GM19023 (cell line): ENCODE measurements around the gene FUCA1.
"Not testable (repeated sequence)": the region's sequence is repeated elsewhere in the genome, so short reads cannot be mapped to it uniquely, and the experiment has no call there.

Source experiments
- ATAC-seq: cut with Tn5 transposase; IDR thresholded peaks from one replicate; pipeline ENCODE4 v1.9.1; 2021; ENCODE audit warnings: mild to moderate bottlenecking, moderate library complexity; ENCODE audit not compliant: unreplicated experiment

The FUCA1 gene

GRCh38 chr1:23896491-23896890 lies 28.4 kb upstream of the FUCA1 start:
- ATAC-seq: no peak

- no peak for ATAC-seq
Observed at GRCh38 chr1:23895993-23896392, 27.9 kb upstream of the FUCA1 start.

DNA sequence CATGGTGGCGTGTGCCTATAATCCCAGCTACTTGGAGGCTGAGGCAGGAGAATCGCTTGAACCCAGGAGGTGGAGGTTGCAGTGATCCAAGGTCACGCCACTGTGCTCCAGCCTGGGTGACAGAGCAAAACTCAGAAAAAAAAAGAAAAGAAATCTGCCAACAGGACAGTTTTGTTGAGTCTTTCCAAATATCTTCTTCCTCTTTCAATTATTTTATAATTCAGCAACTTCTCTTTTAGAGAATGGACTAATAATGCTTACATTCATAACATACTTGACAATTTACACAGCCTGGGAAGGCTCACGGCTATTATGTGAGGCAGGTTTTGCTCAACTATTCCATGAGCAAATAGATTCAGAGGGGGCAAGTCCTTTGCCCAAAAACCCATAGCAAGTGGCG lies 27.0 kb upstream of the FUCA1 start:
- ATAC-seq: no peak

GRCh38 chr1:23889074-23889473 lies 21.0 kb upstream of the FUCA1 start:
- ATAC-seq: no peak

GRCh38 chr1:23885222-23885621 lies 17.1 kb upstream of the FUCA1 start:
- ATAC-seq: no peak

GRCh38 chr1:23882746-23883145 lies 14.7 kb upstream of the FUCA1 start:
- no peak for ATAC-seq

- no peak for ATAC-seq
Observed at GRCh38 chr1:23879809-23880208, 11.7 kb upstream of the FUCA1 start.

- ATAC-seq: no peak
Observed at GRCh38 chr1:23878668-23879067, 10.6 kb upstream of the FUCA1 start.

DNA sequence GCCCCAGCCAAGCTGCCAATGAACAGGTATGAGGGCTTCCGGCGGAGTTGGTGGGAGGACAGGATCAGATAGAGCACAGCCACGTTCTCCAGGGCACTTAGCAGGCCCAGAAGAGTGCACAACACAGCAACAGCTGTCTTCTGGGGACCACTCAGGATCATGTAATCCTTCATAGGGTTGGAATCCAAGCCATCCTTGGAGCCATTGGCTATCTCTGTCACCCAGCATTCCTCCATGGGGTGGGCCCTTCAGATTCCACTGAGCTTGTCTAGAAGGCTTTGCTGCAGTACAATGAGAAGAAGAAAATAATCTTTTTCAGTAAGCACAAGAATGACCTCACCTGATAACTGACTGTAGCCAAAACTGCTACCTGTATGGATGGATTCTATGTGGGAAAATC lies 7.3 kb upstream of the FUCA1 start:
- ATAC-seq: no peak

GRCh38 chr1:23872421-23872820 lies 4.3 kb upstream of the FUCA1 start:
- no peak for ATAC-seq

DNA sequence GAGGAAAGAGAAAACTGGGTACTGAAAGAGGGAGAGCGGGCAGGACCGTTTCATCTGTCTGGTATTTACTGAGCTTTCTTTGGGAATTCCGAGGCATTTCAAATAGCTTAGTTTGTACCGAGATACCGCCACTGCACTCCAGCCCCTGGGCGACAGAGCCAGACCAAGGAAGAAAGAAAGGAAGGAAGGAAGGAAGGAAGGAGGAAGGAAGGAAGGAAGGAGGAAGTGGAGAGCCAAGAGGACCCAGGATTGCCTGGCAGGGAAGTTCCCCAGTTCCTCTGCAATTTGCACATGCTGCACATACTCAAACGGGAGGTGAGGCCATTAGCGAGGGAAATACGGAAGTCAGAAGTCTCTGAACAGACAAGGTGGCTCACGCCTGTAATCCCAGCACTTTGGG lies 961 bp upstream of the FUCA1 start:
- ATAC-seq: no peak

DNA sequence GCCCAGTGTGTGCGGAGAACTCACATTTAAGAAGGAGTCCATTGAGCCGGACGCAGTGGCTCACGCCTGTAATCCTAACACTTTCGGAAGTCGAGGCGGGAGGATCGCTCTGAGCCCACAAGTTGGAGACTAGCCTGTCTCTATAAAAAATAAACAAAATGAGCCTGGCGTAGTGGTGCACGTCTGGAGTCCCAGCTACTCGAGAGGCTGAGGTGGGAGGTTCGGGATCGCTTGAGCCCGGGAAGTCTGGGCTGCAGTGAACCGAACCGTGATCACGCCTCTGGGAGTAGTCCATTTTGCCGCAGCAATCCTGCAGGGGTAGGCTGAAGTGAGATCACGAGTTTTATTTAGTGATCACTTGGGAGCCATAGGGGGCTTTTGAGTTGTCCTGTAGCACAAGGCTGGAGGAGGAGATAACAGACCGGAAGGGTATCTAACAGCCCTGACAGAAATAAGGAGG lies 497 bp upstream of the FUCA1 start:
- ATAC-seq: no peak

DNA sequence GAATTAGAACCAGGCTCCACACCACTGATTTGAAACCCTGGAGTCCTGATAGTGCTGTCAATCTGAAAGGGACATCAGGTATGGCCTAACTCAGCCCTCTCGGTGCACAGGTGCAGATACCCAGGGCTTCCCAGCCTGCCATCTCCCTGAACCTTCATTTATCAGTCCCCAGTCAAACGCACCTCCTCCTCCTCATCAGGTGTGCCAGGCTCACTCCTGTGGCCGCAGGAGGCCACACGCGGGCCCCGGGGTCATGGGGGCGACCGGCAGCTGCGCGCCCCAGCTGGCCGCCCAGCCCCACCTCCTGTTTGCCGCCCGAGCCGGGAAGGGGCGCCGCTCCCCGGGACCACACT lies 572 bp downstream of the FUCA1 start:
- no peak for ATAC-seq

GRCh38 chr1:23865543-23865930 lies 2.6 kb downstream of the FUCA1 start:
- no peak for ATAC-seq

DNA sequence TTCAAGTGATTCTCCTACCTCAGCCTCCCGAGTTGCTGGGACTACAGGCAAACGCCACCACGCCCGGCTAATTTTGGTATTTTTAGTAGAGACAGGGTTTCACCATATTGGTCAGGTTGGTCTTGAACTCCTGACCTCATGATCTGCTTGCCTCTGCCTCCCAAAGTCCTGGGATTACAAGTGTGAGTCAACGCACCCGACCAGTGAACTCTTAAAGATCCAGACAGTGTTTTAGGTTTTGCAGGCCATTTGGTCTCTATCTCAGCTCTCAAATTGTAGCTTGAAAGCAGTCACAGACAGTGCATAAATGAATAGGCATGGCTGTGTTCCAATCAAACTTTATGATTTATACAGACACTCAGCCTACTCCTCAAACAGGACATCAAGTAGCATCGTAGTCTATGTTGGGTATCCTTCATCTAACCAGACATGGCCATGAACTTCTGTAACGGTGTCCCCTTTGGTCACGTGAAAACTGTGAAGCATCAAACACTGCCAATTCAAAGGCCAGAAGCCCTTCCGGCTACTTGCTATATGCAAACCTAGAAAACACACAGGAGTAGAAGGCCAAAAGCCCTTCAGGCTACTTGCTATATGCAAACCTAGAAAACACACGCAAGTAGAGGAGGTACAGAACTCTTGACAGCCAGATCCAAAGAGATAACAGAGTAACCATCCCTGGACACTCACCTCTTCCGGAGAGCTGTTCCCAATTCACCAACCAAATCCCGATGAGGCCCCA lies 3.1 kb downstream of the FUCA1 start:
- no peak for ATAC-seq

GRCh38 chr1:23862640-23863039 lies 5.5 kb downstream of the FUCA1 start:
- ATAC-seq: no peak

GRCh38 chr1:23854568-23854967 lies 13.5 kb downstream of the FUCA1 start:
- ATAC-seq: no peak

GRCh38 chr1:23853124-23853523 lies 15.0 kb downstream of the FUCA1 start:
- not testable (repeated sequence) for ATAC-seq

- ATAC-seq: not testable (repeated sequence)
Observed at GRCh38 chr1:23851406-23851805, 16.7 kb downstream of the FUCA1 start.

GRCh38 chr1:23848673-23849616 lies 19.1 kb downstream of the FUCA1 start:
- ATAC-seq: no peak

DNA sequence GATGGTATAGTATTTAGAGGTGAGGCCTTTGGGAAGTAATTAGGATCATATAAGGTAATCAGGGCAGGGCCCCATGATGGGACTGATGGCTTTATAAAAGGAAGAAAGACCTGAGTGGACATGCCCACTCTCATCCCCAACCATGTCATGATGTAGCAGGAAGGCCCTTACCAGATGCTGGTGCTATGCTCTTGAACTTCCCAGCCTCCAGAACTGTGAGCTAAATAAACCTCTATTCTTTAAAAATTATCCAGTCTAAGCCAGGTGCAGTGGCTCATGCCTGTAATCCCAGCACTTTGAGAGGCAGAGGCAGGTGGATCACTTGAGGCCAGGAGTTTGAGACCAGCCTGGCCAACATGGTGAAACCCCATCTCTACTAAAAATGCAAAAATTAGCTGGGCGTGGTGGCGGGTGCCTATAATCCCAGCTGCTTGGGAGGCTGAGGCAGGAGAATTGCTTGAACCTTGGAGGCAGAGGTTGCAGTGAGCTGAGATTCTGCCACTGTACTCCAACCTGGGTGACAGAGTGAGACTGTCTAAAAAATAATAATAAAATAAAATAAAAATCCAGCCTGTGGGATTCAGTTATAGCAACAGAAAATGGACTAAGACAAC lies 20.5 kb downstream of the FUCA1 start:
- not testable (repeated sequence) for ATAC-seq

DNA sequence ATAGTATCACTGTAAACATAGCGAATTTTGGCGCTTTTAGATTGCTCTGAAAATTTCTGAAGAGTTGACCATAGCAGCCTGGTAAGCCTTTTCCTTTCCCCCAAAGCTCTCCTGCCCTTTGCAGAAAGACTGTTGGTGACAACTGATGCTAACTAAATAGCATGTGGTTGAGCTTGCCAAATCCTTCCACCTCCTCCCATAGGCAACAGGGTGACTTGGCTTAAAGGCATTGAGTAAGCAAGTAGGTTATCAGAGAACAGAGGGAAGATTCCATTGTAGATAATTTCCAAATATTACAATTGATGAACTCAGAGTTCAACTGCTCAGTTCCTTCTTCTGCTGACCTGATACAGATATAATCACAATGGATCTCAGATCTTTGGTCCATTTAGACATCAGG lies 22.9 kb downstream of the FUCA1 start:
- ATAC-seq: no peak
